K562 (cell line): Measurements from ENCODE around the gene MSX1. TPM values are rescaled to one million over a fixed set of nuclear protein-coding genes. Genes with fewer than 3 reads are reported as not detected.

Source experiments
- ATAC-seq: fragments of 200-7000 bp; cut with Tn5 transposase; 3 replicates; pipeline ENCODE4 v1.9.1; 2020; ENCODE audit warnings: moderate library complexity
- BruUV-seq: library from RNA; stranded (reverse); fragments of 400-500 nt; replicated peaks from 2 replicates; lab custom pipeline; 2021; lab: Mats Ljungman, UMichigan
- CTCF ChIA-PET: fragments of 300-600 bp; formaldehyde crosslinking; extraction: SDS; loops from one replicate; lab custom pipeline; 2021; ENCODE audit warnings: low intra/inter-chr PET ratio; lab: Yijun Ruan, JAX
- POLR2A ChIA-PET: fragments of 300-600, 350-650 bp; sonication (Branson Sonifier 250); formaldehyde crosslinking; extraction: SDS; loops from one replicate; lab custom pipeline; 2021; ENCODE audit warnings: antibody characterized with exemption, inconsistent platforms; lab: Yijun Ruan, JAX
- DNase-seq, 4 experiments: peaks; one replicate each; pipeline versions ENCODE4 v3.0.0 to v3.0.0-alpha.2; 2011 to 2018; ENCODE audit warnings: low spot score in 3 of 4, mixed read lengths in 3 of 4; ENCODE audit errors: extremely low read depth in 1 of 4
- FAIRE-seq: peaks from 2 replicates; lab custom pipeline; 2011; peaks lifted over from hg19 to GRCh38; lab: Jason Lieb, UNC
- H2AFZ ChIP-seq: 2 replicates; pipeline ENCODE4 v1.6.0; 2011; ENCODE audit warnings: low read depth, low read length, control low read depth, inconsistent platforms
- H3K27ac ChIP-seq: fragments of 200-600 bp; 3 replicates; pipeline ENCODE4 v1.8.0; 2011; ENCODE audit warnings: low read depth, mild to moderate bottlenecking, control low read depth, inconsistent platforms, low read length, moderate library complexity, mixed read lengths; ENCODE audit errors: extremely low read depth
- H3K27me3 ChIP-seq, 2 experiments: fragments of 300-600 bp in 1 of 2; 2 replicates in 1 of 2; 3 replicates in 1 of 2; pipeline versions ENCODE4 v1.6.0 to v1.8.0; 2011; ENCODE audit warnings: inconsistent platforms in 2 of 2, low read length in 2 of 2, mild to moderate bottlenecking in 1 of 2, mixed read lengths in 1 of 2, moderate library complexity in 1 of 2; ENCODE audit not compliant: control insufficient read depth in 2 of 2, insufficient read depth in 2 of 2
- H3K36me3 ChIP-seq: fragments of 300-600 bp; 3 replicates; pipeline ENCODE4 v1.8.0; 2011; ENCODE audit warnings: mild to moderate bottlenecking, low read length, inconsistent platforms; ENCODE audit not compliant: control insufficient read depth, insufficient read depth
- H3K4me1 ChIP-seq, 2 experiments: fragments of 200-600 bp in 1 of 2; replicated peaks in 1 of 2; 2 replicates in 1 of 2; 3 replicates in 1 of 2; pipeline versions ENCODE4 v1.5.1 to v1.8.0; 2011; ENCODE audit warnings: inconsistent platforms in 2 of 2, low read length in 2 of 2, mild to moderate bottlenecking in 1 of 2, mixed read lengths in 1 of 2, moderate library complexity in 1 of 2; ENCODE audit not compliant: control insufficient read depth in 2 of 2, insufficient read depth in 2 of 2
- H3K4me2 ChIP-seq: 2 replicates; pipeline ENCODE4 v1.6.1; 2011; ENCODE audit warnings: low read length, control low read depth, inconsistent platforms, mixed read lengths; ENCODE audit not compliant: insufficient read depth
- H3K4me3 ChIP-seq: fragments of 200-600 bp; sonication (generic), shearing (Covaris generic); 2 replicates; pipeline ENCODE4 v1.5.1; 2016; ENCODE audit warnings: control low read depth, inconsistent platforms
- H3K79me2 ChIP-seq: fragments of 200-600 bp; 3 replicates; pipeline ENCODE4 v1.8.0; 2011; ENCODE audit warnings: low read length, inconsistent platforms; ENCODE audit not compliant: control insufficient read depth, insufficient read depth
- H3K9ac ChIP-seq, 2 experiments: 2 replicates each; pipeline versions ENCODE4 v1.6.0 to v1.6.1; 2011; ENCODE audit warnings: low read depth in 2 of 2, low read length in 2 of 2, control low read depth in 1 of 2, inconsistent platforms in 1 of 2, mild to moderate bottlenecking in 1 of 2, mixed read lengths in 1 of 2; ENCODE audit not compliant: insufficient read depth in 1 of 2
- H3K9me1 ChIP-seq: one replicate; pipeline ENCODE4 v1.6.0; 2011; ENCODE audit warnings: inconsistent platforms, mild to moderate bottlenecking, low read length, moderate library complexity; ENCODE audit not compliant: control insufficient read depth, insufficient read depth
- H3K9me3 ChIP-seq: replicated peaks from 2 replicates; pipeline ENCODE4 v1.5.1; 2011; ENCODE audit warnings: low read depth, low read length, inconsistent platforms; ENCODE audit not compliant: control insufficient read depth, insufficient read depth
- H4K20me1 ChIP-seq: replicated peaks from 2 replicates; pipeline ENCODE4 v1.6.1; 2011; ENCODE audit warnings: low read length, inconsistent platforms, mixed read lengths; ENCODE audit not compliant: control insufficient read depth, insufficient read depth
- FOXP4 ChIP-seq: sonication (generic); formaldehyde crosslinking; IDR thresholded peaks from 2 replicates; pipeline ENCODE4 v1.8.0; 2022; ENCODE audit warnings: mild to moderate bottlenecking, missing genetic modification reagents, borderline replicate concordance
- GATA2 ChIP-seq: sonication (generic); formaldehyde crosslinking; IDR thresholded peaks from 2 replicates; pipeline ENCODE4 v1.4.0; 2020; ENCODE audit warnings: mild to moderate bottlenecking, missing genetic modification reagents
- MAFK ChIP-seq: IDR thresholded peaks from 2 replicates; pipeline ENCODE4 v1.6.1; 2011; ENCODE audit warnings: low read length, improper control_type of control experiment
- MECOM ChIP-seq: fragments of 250-450 bp; sonication (Bioruptor Pico); IDR thresholded peaks from 2 replicates; pipeline ENCODE4 v1.8.0; 2022; ENCODE audit warnings: inconsistent platforms
- MEF2D ChIP-seq: conservative IDR thresholded peaks from 2 replicates; pipeline ENCODE4 v1.6.1; 2016; ENCODE audit warnings: low read depth, missing genetic modification characterization, missing compliant biosample characterization
- MXD1 ChIP-seq: fragments of 250-450 bp; sonication (Bioruptor Pico); IDR thresholded peaks from 2 replicates; pipeline ENCODE4 v1.8.0; 2021; ENCODE audit warnings: borderline replicate concordance, mild to moderate bottlenecking, moderate library complexity; ENCODE audit not compliant: poor library complexity, severe bottlenecking
- PHF20 ChIP-seq: fragments of 450-650 bp; IDR thresholded peaks from 2 replicates; pipeline ENCODE4 v1.6.1; 2018; ENCODE audit not compliant: partially characterized antibody
- RAD51 ChIP-seq: fragments of 450-650 bp; IDR thresholded peaks from 2 replicates; pipeline ENCODE4 v1.7.1; 2016; ENCODE audit warnings: low read depth, mild to moderate bottlenecking, borderline replicate concordance
- XRCC4 ChIP-seq: IDR thresholded peaks from one replicate; pipeline ENCODE4 v1.6.1; 2011; ENCODE audit not compliant: insufficient read depth, insufficient read length; ENCODE audit errors: extremely low read depth
- ZNF143 ChIP-seq: sonication (generic); formaldehyde crosslinking; IDR thresholded peaks from 2 replicates; pipeline ENCODE4 v1.9.0; 2022; ENCODE audit warnings: mild to moderate bottlenecking, missing genetic modification reagents
- ZNF23 ChIP-seq: fragments of 250-450 bp; sonication (Bioruptor Pico); IDR thresholded peaks from 2 replicates; pipeline ENCODE4 v1.4.0; 2020; ENCODE audit warnings: mild to moderate bottlenecking
- ZNF311 ChIP-seq: fragments of 250-450 bp; sonication (Bioruptor Pico); IDR thresholded peaks from 2 replicates; pipeline ENCODE4 v1.4.0; 2020; ENCODE audit warnings: mild to moderate bottlenecking, moderate library complexity
- ZSCAN29 ChIP-seq: fragments of 450-650 bp; IDR thresholded peaks from 2 replicates; pipeline ENCODE4 v1.6.1; 2017
- WGBS: fragments of 100-300 bp; shearing (Covaris generic); methylation state at CpG from one replicate; pipeline ENCODE4 v1.1.6; 2016; ENCODE audit warnings: low coverage, mixed read lengths; ENCODE audit not compliant: insufficient coverage; ENCODE audit errors: missing lambda C conversion rate; 5-methylcytosine and 5-hydroxymethylcytosine counted together
- in situ Hi-C: fragments of 300-500 bp; cut with MboI; formaldehyde crosslinking; loops from 4 replicates; pipeline ENCODE4 v1.15.0; 2018; ENCODE audit warnings: inconsistent platforms, mixed read lengths
- intact Hi-C: fragments of 100-400 bp; cut with micrococcal nuclease; formaldehyde crosslinking; loops from 2 replicates; pipeline ENCODE4 v1.14.2; 2022
- polyA plus RNA-seq, 8 experiments: library from polyadenylated mRNA; depleted of rRNA in 4 of 8; stranded (reverse) in 5 of 8; unstranded in 3 of 8; fragments of >200 nt; fragmentation: Nextera tagmentation in 2 of 8; fragmentation: Illumina TruSeq in 1 of 8; extraction: Ambion mirVana in 2 of 8; extraction: Trizol in 1 of 8; gene quantifications; 2 replicates each; pipeline versions ENCODE4 v1.2.1 to v1.2.3, GENCODE V29; 2011 to 2014; ENCODE audit warnings: inconsistent platforms in 1 of 8, missing spikeins in 1 of 8
- total RNA-seq, 7 experiments: library from RNA; depleted of rRNA in 6 of 7; stranded (reverse); fragments of >200 nt in 6 of 7; fragmentation: Illumina TruSeq in 2 of 7; extraction: Trizol in 2 of 7; gene quantifications; 2 replicates each; pipeline versions ENCODE4 v1.2.1 to v1.2.3, GENCODE V29; 2011 to 2021; ENCODE audit warnings: low replicate concordance in 1 of 7
- TF ChIP-seq, protein P1 (sequence below): fragments of 250-450 bp; sonication (Bioruptor Pico); IDR thresholded peaks from 2 replicates; pipeline ENCODE4 v1.9.0; 2021; ENCODE audit warnings: mild to moderate bottlenecking
- TF ChIP-seq, protein P2 (sequence below): fragments of 450-650 bp; conservative IDR thresholded peaks from 2 replicates; pipeline ENCODE4 v1.6.1; 2016; ENCODE audit warnings: missing genetic modification characterization, low read depth, mild to moderate bottlenecking, control low read depth, missing compliant biosample characterization
- TF ChIP-seq, protein P3 (sequence below): IDR thresholded peaks from 2 replicates; pipeline ENCODE4 v1.6.1; 2014; ENCODE audit warnings: antibody characterized with exemption

Gene MSX1
- total and polyA plus RNA-seq, 9 of the 15 experiments (the other 6 are each of a cell fraction or from before 2014, with no cell fraction given) = 1.3 to 6.3 (median 2.3) TPM

GRCh38 chr4:4848540-4848939 is 10.9 kb upstream of the MSX1 start (continued):
- TF ChIP-seq MXD1 (CRISPR knock-in tag) = no peak
- TF ChIP-seq, all 486 proteins: peak for 0

GRCh38 chr4:4849106-4849505 is 10.4 kb upstream of the MSX1 start:
- no peak overlapping the region for H3K4me3 ChIP-seq
- no peaks in the 10 kb centered on the region for H3K9me1 ChIP-seq
- in situ Hi-C loops = no loop called here
- H3K36me3 ChIP-seq = no peaks in the 10 kb centered on the region
- H4K20me1 ChIP-seq = peaks cover 17% of the 10 kb centered on the region
- ChIA-PET POLR2A (no interaction called here), CTCF (no interaction called here)
- peaks cover 4 to 15% of the 10 kb centered on the region in 2 experiments; a peak in 3 of 5 replicates for H3K4me1 ChIP-seq
- H3K27me3 ChIP-seq = peaks cover 15 to 48% of the 10 kb centered on the region in 2 experiments; a peak in 4 of 5 replicates
- no peak overlapping the region for H3K4me2 ChIP-seq
- WGBS = 0% methylated on average over 3 of the region's 3 CpGs
- DNase-seq = no peak
- no TSS peak for BruUV-seq
- no peaks in the 10 kb centered on the region for H3K9me3 ChIP-seq
- H3K79me2 ChIP-seq = no peaks in the 10 kb centered on the region
- no peak overlapping the region for H2AFZ ChIP-seq
- H3K9ac ChIP-seq = no peak overlapping the region
- no peak for FAIRE-seq
- intact Hi-C loops = no loop called here
- H3K27ac ChIP-seq = no peak overlapping the region
- ATAC-seq = no peak
- TF ChIP-seq, protein P1, sequence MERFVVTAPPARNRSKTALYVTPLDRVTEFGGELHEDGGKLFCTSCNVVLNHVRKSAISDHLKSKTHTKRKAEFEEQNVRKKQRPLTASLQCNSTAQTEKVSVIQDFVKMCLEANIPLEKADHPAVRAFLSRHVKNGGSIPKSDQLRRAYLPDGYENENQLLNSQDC = no peak
- TF ChIP-seq RAD51 (no peak), MEF2D (tag) (no peak), MAFK (no peak), PHF20 (no peak), XRCC4 (no peak), MECOM (no peak), ZNF23 (CRISPR knock-in tag) (no peak), ZNF311 (CRISPR knock-in tag) (no peak), FOXP4 (no peak), ZNF143 (no peak), GATA2 (CRISPR knock-in tag) (no peak), ZSCAN29 (no peak)
- TF ChIP-seq, protein P2, sequence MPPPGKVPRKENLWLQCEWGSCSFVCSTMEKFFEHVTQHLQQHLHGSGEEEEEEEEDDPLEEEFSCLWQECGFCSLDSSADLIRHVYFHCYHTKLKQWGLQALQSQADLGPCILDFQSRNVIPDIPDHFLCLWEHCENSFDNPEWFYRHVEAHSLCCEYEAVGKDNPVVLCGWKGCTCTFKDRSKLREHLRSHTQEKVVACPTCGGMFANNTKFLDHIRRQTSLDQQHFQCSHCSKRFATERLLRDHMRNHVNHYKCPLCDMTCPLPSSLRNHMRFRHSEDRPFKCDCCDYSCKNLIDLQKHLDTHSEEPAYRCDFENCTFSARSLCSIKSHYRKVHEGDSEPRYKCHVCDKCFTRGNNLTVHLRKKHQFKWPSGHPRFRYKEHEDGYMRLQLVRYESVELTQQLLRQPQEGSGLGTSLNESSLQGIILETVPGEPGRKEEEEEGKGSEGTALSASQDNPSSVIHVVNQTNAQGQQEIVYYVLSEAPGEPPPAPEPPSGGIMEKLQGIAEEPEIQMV (tag) = no peak
- TF ChIP-seq, protein P3, sequence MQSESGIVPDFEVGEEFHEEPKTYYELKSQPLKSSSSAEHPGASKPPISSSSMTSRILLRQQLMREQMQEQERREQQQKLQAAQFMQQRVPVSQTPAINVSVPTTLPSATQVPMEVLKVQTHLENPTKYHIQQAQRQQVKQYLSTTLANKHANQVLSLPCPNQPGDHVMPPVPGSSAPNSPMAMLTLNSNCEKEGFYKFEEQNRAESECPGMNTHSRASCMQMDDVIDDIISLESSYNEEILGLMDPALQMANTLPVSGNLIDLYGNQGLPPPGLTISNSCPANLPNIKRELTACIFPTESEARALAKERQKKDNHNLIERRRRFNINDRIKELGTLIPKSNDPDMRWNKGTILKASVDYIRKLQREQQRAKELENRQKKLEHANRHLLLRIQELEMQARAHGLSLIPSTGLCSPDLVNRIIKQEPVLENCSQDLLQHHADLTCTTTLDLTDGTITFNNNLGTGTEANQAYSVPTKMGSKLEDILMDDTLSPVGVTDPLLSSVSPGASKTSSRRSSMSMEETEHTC = no peak
